GM10248 (cell line): ENCODE data around the gene AMBRA1.

Experiments
- CTCF ChIA-PET: fragments of 300-600 bp; sonication (Branson Sonifier 250); formaldehyde crosslinking; extraction: SDS; loops from one replicate; lab custom pipeline; 2021; ENCODE audit warnings: antibody characterized with exemption; lab: Yijun Ruan, JAX
- POLR2A ChIA-PET: fragments of 350-650 bp; sonication (Branson Sonifier 250); formaldehyde crosslinking; extraction: SDS; loops from one replicate; lab custom pipeline; 2020; ENCODE audit warnings: antibody characterized with exemption; lab: Yijun Ruan, JAX
- DNase-seq: peaks from one replicate; pipeline ENCODE4 v3.0.0; 2012; ENCODE audit errors: extremely low spot score
- CTCF ChIP-seq: IDR thresholded peaks from 2 replicates; pipeline ENCODE4 v1.5.1; 2012; ENCODE audit warnings: mild to moderate bottlenecking, low read depth; ENCODE audit errors: extremely low read depth, missing control alignments, control extremely low read depth

AMBRA1 gene

GRCh38 chr11:46630237-46630636 is 36.4 kb upstream of the AMBRA1 start:
- ChIA-PET POLR2A (no interaction called here), CTCF (interaction anchor here (1.2 to 1.8 kb wide), 4 partner anchors 12 to 101 kb away, joined by 3 to 8 read pairs (median 4); partner anchors contain the start of gene ATG13)
- TF ChIP-seq CTCF = no peak
- DNase-seq = no peak

GRCh38 chr11:46628961-46629360 is 35.1 kb upstream of the AMBRA1 start:
- DNase-seq = no peak
- ChIA-PET CTCF (interaction anchor here (1.3 kb wide), 1 partner anchor 17 kb away, joined by 3 read pairs; no protein-coding TSS in a partner anchor), POLR2A (no interaction called here)
- no peak for TF ChIP-seq CTCF

GRCh38 chr11:46625406-46625805 is 31.6 kb upstream of the AMBRA1 start:
- DNase-seq = no peak
- no peak for TF ChIP-seq CTCF
- CTCF ChIA-PET = interaction anchor here (1.6 to 1.8 kb wide), 2 partner anchors 8 to 238 kb away, joined by 3 to 4 read pairs; no protein-coding TSS in a partner anchor
- POLR2A ChIA-PET = interaction anchor here (0.7 kb wide), 1 partner anchor 67 kb away, joined by 4 read pairs; no protein-coding TSS in a partner anchor

GRCh38 chr11:46618837-46619236 is 25.0 kb upstream of the AMBRA1 start:
- DNase-seq = no peak
- CTCF ChIA-PET = interaction anchor here (0.7 to 3.6 kb wide), 22 partner anchors 10 to 271 kb away, joined by 3 to 12 read pairs (median 5); partner anchors contain the start of genes AMBRA1 and DGKZ
- POLR2A ChIA-PET = interaction anchor here (0.6 kb wide), 1 partner anchor 463 kb away, joined by 3 read pairs; no protein-coding TSS in a partner anchor
- TF ChIP-seq CTCF = no peak

GRCh38 chr11:46617972-46618314 is 24.1 kb upstream of the AMBRA1 start:
- CTCF ChIA-PET = interaction anchor here (0.7 to 3.6 kb wide), 32 partner anchors 9 to 270 kb away, joined by 3 to 12 read pairs (median 4); partner anchors contain the start of genes AMBRA1, ARHGAP1, DGKZ and ZNF408
- POLR2A ChIA-PET = no interaction called here
- no peak for DNase-seq
- TF ChIP-seq CTCF = no peak

GRCh38 chr11:46617134-46617971 is 23.5 kb upstream of the AMBRA1 start, which contains the start of the genes ATG13 and HARBI1:
ATG13 (plus strand) TSS chr11:46617553; CDS start chr11:46644292, 26,739 bp downstream.
HARBI1 (minus strand) TSS chr11:46617227; CDS start chr11:46616237, 990 bp downstream.
- CTCF ChIA-PET = interaction anchor here (0.8 to 3.6 kb wide), 25 partner anchors 10 to 233 kb away, joined by 3 to 12 read pairs (median 4); partner anchors contain the start of genes AMBRA1, ARHGAP1 and ZNF408
- peak; percentile 88 for TF ChIP-seq CTCF

More at GRCh38 chr11:46617134-46617971, 23.5 kb upstream of the AMBRA1 start, which contains the start of the genes ATG13 and HARBI1:
- DNase-seq = peak; percentile 93
- POLR2A ChIA-PET = interaction anchor here (0.5 kb wide), 1 partner anchor 26 kb away, joined by 3 read pairs; no protein-coding TSS in a partner anchor
